ENCODE data around the gene UTP18. TPM values are rescaled to one million over a fixed set of nuclear protein-coding genes. Genes with fewer than 3 reads are reported as not detected.

Gene UTP18
- total and polyA plus RNA-seq, 2 of the 8 experiments (the other 6 are each of a cell fraction or from before 2014, with no cell fraction given) = 17.9 to 85.7 TPM

DNA sequence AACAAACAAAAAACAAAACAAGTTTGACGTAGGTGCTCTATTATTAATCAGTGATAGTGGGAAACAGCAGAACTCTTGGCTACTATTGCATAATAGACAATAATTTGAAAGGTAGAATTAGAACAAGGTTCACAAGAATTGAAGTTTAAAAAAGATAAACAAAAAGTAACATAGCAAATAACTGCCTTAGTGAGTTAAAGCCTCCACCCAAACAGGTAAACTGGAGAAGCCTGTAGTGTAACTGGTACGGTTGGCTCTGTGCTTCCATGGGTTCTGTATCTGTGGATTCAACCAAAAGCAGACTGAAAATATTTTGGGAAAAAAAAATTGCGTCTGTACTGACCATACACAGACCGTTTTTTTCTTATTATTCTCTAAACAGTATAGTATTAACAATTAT is 39.0 kb upstream of the UTP18 start (continued):
- TF ChIP-seq EP300 (IDR thresholded peaks at IDR 0.05; ENCODE audit: borderline replicate concordance in 1 of 2, low read depth in 2 of 2, low read length in 2 of 2) = no peak
- TF ChIP-seq SP2 (IDR thresholded peaks at IDR 0.05; ENCODE audit: low read length) = no peak
- no peak for TF ChIP-seq EGR1 (IDR thresholded peaks at IDR 0.05; ENCODE audit: borderline replicate concordance, low read depth, low read length)
- no peak for TF ChIP-seq KDM4A (IDR thresholded peaks at IDR 0.05; ENCODE audit: low read depth, low read length, severe bottlenecking)
- no peak for TF ChIP-seq SIX5 (IDR thresholded peaks at IDR 0.05; ENCODE audit: low read depth, low read length)
- no peak for TF ChIP-seq BCL11A (IDR thresholded peaks at IDR 0.05; ENCODE audit: low read depth in 2 of 2, low read length in 2 of 2)
- TF ChIP-seq MAX (IDR thresholded peaks at IDR 0.05) = no peak
- no peak for TF ChIP-seq CEBPB (IDR thresholded peaks at IDR 0.05; ENCODE audit: low read depth, low read length)
- TF ChIP-seq EZH2 (IDR thresholded peaks at IDR 0.05; ENCODE audit: low read depth, low read length, severe bottlenecking) = no peak
